Vagina (tissue), 2 donors: Measurements from ENCODE around the gene BBS4.

ENCODE experiments used
- POLR2AphosphoS5 ChIP-seq, 2 donors: sonication (generic); formaldehyde crosslinking; IDR thresholded peaks; one replicate each; pipeline ENCODE4 v1.9.0; 2017; ENCODE audit warnings: antibody characterized with exemption in 2 of 2, mild to moderate bottlenecking in 2 of 2, low read depth in 1 of 2; ENCODE audit not compliant: insufficient read depth in 1 of 2
- TF ChIP-seq, protein P1 (sequence below), 3 experiments: fragments of 450-650 bp in 2 of 3; fragments of 200-600 bp in 1 of 3; sonication (generic) in 1 of 3; IDR thresholded peaks; one replicate each; pipeline ENCODE4 v1.5.1; 2017 to 2019; ENCODE audit warnings: antibody characterized with exemption in 3 of 3, mild to moderate bottlenecking in 2 of 3, moderate library complexity in 2 of 3

DNA sequence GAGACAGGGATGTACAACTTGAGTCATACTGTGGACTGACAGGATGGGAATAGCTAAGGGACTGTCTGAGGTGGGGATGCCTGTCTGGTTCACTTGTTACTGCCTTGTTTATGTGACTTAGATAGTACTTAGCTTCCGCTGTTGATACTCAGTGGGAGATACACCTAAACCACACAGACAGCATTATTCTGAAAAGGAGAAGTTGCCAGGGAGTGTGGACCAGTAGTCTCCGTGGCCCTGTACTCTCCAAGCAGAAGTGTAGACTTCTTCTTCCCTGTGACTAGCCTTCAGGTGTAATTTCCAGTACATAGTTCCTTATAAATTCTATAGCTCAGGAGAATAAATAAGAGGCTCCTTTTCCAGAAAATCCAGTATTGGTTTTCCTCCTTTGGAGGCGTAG, 5.1 kb upstream of the BBS4 start:
- TF ChIP-seq, protein P1, sequence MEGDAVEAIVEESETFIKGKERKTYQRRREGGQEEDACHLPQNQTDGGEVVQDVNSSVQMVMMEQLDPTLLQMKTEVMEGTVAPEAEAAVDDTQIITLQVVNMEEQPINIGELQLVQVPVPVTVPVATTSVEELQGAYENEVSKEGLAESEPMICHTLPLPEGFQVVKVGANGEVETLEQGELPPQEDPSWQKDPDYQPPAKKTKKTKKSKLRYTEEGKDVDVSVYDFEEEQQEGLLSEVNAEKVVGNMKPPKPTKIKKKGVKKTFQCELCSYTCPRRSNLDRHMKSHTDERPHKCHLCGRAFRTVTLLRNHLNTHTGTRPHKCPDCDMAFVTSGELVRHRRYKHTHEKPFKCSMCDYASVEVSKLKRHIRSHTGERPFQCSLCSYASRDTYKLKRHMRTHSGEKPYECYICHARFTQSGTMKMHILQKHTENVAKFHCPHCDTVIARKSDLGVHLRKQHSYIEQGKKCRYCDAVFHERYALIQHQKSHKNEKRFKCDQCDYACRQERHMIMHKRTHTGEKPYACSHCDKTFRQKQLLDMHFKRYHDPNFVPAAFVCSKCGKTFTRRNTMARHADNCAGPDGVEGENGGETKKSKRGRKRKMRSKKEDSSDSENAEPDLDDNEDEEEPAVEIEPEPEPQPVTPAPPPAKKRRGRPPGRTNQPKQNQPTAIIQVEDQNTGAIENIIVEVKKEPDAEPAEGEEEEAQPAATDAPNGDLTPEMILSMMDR (IDR thresholded peaks at IDR 0.05), result no peak
- no peak for TF ChIP-seq POLR2AphosphoS5 (IDR thresholded peaks at IDR 0.05; ENCODE audit: insufficient read depth in 1 of 2, low read depth in 1 of 2)
